Epithelial cell of proximal tubule (primary cell): ENCODE results near the gene TMEM114. TPM values are rescaled to one million over a fixed set of nuclear protein-coding genes. Genes with fewer than 3 reads are reported as not detected.

ENCODE experiments used
- DNase-seq: peaks from one replicate; pipeline ENCODE4 v3.0.0-alpha.2; 2011; ENCODE audit warnings: low read depth
- H3K4me3 ChIP-seq: 2 replicates; pipeline ENCODE4 v1.5.1; 2011; ENCODE audit warnings: low read depth, mild to moderate bottlenecking, low read length
- CTCF ChIP-seq: conservative IDR thresholded peaks from 2 replicates; pipeline ENCODE4 v1.5.1; 2012; ENCODE audit warnings: low read depth, mild to moderate bottlenecking, low read length
- total RNA-seq: library from RNA; depleted of rRNA; stranded (reverse); fragments of >200 nt; gene quantifications from 2 replicates; pipeline ENCODE4 v1.2.3, GENCODE V29; 2015

The TMEM114 gene
- total RNA-seq, 1 donor from 2014 or later, result not detected

DNA sequence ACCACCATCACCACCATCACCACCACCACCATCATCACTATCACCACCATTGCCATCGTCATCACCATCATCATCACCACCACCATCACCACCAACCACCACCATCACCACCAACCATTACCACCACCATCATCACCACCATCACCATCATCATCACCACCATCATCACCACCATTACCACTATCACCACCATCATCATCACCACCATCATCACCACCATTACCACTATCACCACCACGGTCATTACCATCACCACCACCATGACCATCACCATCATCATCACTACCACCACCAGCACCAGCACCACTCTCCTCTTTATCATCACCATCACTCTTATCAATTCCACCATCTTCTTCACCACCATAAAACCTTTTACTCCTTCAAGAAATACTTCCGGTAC lies 1.1 kb upstream of the TMEM114 start:
- no peak for TF ChIP-seq CTCF
- DNase-seq, result no peak
- H3K4me3 ChIP-seq, result no peak overlapping the region

DNA sequence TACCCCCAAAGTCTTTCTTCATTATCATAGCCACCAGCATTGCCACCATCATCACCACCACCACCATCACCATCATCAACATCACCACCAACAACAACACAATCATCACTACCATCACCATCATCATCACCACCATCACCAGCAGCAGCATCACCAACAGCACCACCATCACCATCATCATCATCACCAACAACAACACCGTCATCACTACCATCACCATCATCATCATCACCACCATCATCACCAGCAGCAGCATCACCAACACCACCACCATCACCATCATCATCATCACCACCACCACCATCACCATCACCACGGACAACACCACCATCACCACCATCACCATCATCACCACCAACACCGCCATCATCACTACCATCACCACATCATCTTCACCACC lies 500 bp upstream of the TMEM114 start:
- TF ChIP-seq CTCF, result no peak
- no peak for DNase-seq

GRCh38 chr16:8589057-8589899 lies 1.0 kb downstream of the TMEM114 start:
- DNase-seq, result no peak
- H3K4me3 ChIP-seq, result no peak overlapping the region
- TF ChIP-seq CTCF, result no peak

More for the DNA sequence above, 500 bp upstream of the TMEM114 start:
- no peak overlapping the region for H3K4me3 ChIP-seq

- TF ChIP-seq CTCF, result no peak
- H3K4me3 ChIP-seq, result no peak overlapping the region
- DNase-seq, result no peak
These were observed 1.6 kb downstream of the TMEM114 start for GRCh38 chr16:8588682-8589056.

DNA sequence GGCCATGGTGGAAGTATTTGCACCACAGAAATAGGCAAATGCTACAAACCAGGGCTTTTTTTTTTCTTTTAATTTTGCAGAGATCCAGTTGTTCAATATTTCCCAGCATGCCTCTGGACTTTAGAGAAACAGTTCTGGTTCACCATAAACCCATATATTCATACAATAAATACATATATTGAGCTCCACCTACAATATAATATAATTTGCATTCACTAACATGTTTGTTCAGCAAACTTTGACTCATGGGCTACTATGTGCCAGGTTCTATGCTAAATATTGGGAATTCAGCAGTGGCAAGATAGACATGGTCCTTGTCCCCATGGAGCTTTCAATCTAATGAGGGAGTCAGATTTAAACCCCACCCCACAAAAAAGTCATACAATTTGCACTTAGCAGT lies 3.2 kb downstream of the TMEM114 start:
- TF ChIP-seq CTCF, result no peak
- no peak for DNase-seq

GRCh38 chr16:8585857-8586256 lies 4.5 kb downstream of the TMEM114 start:
- no peak for TF ChIP-seq CTCF
- no peak for DNase-seq
- no peak overlapping the region for H3K4me3 ChIP-seq

More for the DNA sequence above, 3.2 kb downstream of the TMEM114 start:
- no peak overlapping the region for H3K4me3 ChIP-seq

GRCh38 chr16:8585041-8585440 lies 5.3 kb downstream of the TMEM114 start:
- no peak for DNase-seq
- TF ChIP-seq CTCF, result no peak
- H3K4me3 ChIP-seq, result no peak overlapping the region
